ENCODE data around the gene HOXD13.

DNA sequence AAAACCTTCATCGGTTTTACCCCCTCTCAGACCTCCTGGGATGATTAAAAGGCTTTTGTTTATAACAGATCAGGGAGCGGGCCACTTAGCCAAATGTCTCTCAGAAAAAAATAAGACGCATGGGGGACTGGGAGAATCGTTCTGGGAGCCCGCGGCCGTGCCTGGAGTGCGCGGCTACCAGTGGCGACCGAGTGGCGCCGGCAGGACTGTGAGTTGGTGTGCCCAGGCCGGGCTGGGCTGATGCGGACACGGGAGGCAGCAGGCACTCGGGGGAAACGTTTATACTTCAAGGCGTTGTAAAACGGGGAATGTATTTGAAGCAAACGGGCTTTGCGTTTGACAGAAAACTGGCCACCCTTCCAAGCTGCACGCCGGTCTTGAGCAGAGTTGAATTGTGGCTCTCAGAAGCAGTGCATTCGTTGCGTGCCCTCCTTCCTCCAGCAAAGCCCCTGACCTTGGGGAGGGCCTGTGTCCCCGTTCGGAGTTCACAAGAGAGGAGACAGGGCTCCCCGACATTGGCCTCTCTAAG, 19.4 kb downstream of the HOXD13 start:
- TF ChIP-seq, protein P1, sequence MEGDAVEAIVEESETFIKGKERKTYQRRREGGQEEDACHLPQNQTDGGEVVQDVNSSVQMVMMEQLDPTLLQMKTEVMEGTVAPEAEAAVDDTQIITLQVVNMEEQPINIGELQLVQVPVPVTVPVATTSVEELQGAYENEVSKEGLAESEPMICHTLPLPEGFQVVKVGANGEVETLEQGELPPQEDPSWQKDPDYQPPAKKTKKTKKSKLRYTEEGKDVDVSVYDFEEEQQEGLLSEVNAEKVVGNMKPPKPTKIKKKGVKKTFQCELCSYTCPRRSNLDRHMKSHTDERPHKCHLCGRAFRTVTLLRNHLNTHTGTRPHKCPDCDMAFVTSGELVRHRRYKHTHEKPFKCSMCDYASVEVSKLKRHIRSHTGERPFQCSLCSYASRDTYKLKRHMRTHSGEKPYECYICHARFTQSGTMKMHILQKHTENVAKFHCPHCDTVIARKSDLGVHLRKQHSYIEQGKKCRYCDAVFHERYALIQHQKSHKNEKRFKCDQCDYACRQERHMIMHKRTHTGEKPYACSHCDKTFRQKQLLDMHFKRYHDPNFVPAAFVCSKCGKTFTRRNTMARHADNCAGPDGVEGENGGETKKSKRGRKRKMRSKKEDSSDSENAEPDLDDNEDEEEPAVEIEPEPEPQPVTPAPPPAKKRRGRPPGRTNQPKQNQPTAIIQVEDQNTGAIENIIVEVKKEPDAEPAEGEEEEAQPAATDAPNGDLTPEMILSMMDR (IDR thresholded peaks at IDR 0.05; ENCODE audit: low read length) = no peak
- TF ChIP-seq EZH2 (optimal IDR thresholded peaks at IDR 0.05; ENCODE audit: low read depth, low read length) (no peak), EZH2phosphoT487 (IDR thresholded peaks at IDR 0.05; ENCODE audit: low read length) (no peak)

Measured in MM.1S (cell line).